MM.1S (cell line): Measurements from ENCODE around the gene CENPH.
"Not testable (repeated sequence)": the region's sequence is repeated elsewhere in the genome, so short reads cannot be mapped to it uniquely, and the experiment has no call there.

Experiments used
- DNase-seq: peaks from one replicate; pipeline ENCODE4 v3.0.0-alpha.2; 2015
- H2AFZ ChIP-seq: fragments of 300-600 bp; sonication (generic); 2 replicates; pipeline ENCODE4 v1.6.0; 2016; ENCODE audit warnings: antibody characterized with exemption, low read length
- H3F3A ChIP-seq: fragments of 300-600 bp; sonication (generic); 2 replicates; pipeline ENCODE4 v1.6.1; 2016; ENCODE audit warnings: mild to moderate bottlenecking, antibody characterized with exemption, low read length, moderate library complexity, mixed read lengths; ENCODE audit not compliant: insufficient read depth
- H3K27ac ChIP-seq: fragments of 300-600 bp; sonication (generic); 2 replicates; pipeline ENCODE4 v1.5.1; 2016; ENCODE audit warnings: mild to moderate bottlenecking, low read length
- H3K27me3 ChIP-seq: fragments of 300-600 bp; sonication (generic); replicated peaks from 2 replicates; pipeline ENCODE4 v1.6.0; 2016; ENCODE audit warnings: low read length; ENCODE audit not compliant: insufficient read depth
- H3K36me3 ChIP-seq: fragments of 300-600 bp; sonication (generic); replicated peaks from 2 replicates; pipeline ENCODE4 v1.6.1; 2016; ENCODE audit warnings: mild to moderate bottlenecking, low read length, mixed read lengths; ENCODE audit not compliant: insufficient read depth
- H3K4me1 ChIP-seq: fragments of 300-600 bp; sonication (generic); 2 replicates; pipeline ENCODE4 v1.6.1; 2016; ENCODE audit warnings: low read length, mixed read lengths
- H3K4me2 ChIP-seq: fragments of 300-600 bp; sonication (generic); 2 replicates; pipeline ENCODE4 v1.6.0; 2016; ENCODE audit warnings: low read depth, low read length
- H3K4me3 ChIP-seq: fragments of 300-600 bp; sonication (generic); 2 replicates; pipeline ENCODE4 v1.5.1; 2016; ENCODE audit warnings: low read length, mixed read lengths
- H3K79me2 ChIP-seq: fragments of 300-600 bp; sonication (generic); 2 replicates; pipeline ENCODE4 v1.6.1; 2016; ENCODE audit warnings: mixed run types, low read length, mixed read lengths
- H3K9ac ChIP-seq: fragments of 300-600 bp; sonication (generic); 2 replicates; pipeline ENCODE4 v1.6.1; 2016; ENCODE audit warnings: low read length, mixed read lengths
- H3K9me2 ChIP-seq: fragments of 300-600 bp; sonication (generic); replicated peaks from 2 replicates; pipeline ENCODE4 v1.6.1; 2016; ENCODE audit warnings: mild to moderate bottlenecking, low read length, mixed read lengths; ENCODE audit not compliant: insufficient read depth
- H3K9me3 ChIP-seq: fragments of 300-600 bp; sonication (generic); replicated peaks from 2 replicates; pipeline ENCODE4 v1.6.1; 2016; ENCODE audit warnings: mild to moderate bottlenecking, low read length, mixed read lengths; ENCODE audit not compliant: insufficient read depth
- H4K20me1 ChIP-seq: fragments of 300-600 bp; sonication (generic); 2 replicates; pipeline ENCODE4 v1.6.1; 2016; ENCODE audit warnings: mild to moderate bottlenecking, low read length, moderate library complexity, mixed read lengths; ENCODE audit not compliant: insufficient read depth
- CTCF ChIP-seq: fragments of 300-600 bp; sonication (generic); IDR thresholded peaks from 2 replicates; pipeline ENCODE4 v1.5.1; 2016; ENCODE audit warnings: antibody characterized with exemption, low read length, mixed read lengths
- EZH2 ChIP-seq: fragments of 300-600 bp; sonication (generic); optimal IDR thresholded peaks from 2 replicates; pipeline ENCODE3; 2017; ENCODE audit warnings: low read depth, mild to moderate bottlenecking, antibody characterized with exemption, low read length, mixed read lengths
- EZH2phosphoT487 ChIP-seq: fragments of 300-600 bp; sonication (generic); IDR thresholded peaks from 2 replicates; pipeline ENCODE4 v1.6.1; 2018; ENCODE audit warnings: antibody characterized with exemption, low read length

The CENPH gene

GRCh38 chr5:69217151-69217511 is 27.7 kb downstream of the CENPH start:
- Histone ChIP-seq H3K36me3 (no peaks in the 10 kb centered on the region), H3K79me2 (peaks cover 33% of the 10 kb centered on the region), H3K9ac (peak overlapping the region; percentile 24; the same call in 1 of the 2 replicates), H3K9me3 (no peaks in the 10 kb centered on the region), H3K27me3 (no peaks in the 10 kb centered on the region), H2AFZ (peak overlapping the region; percentile 77), H3K9me2 (no peaks in the 10 kb centered on the region), H3K27ac (peak overlapping the region; percentile 29; the same call in 1 of the 2 replicates), H3K4me3 (peak overlapping the region; percentile 82), H3K4me1 (no peaks in the 10 kb centered on the region), H3K4me2 (peak overlapping the region; percentile 51), H3F3A (peaks cover 6% of the 10 kb centered on the region), H4K20me1 (no peaks in the 10 kb centered on the region)
- TF ChIP-seq CTCF (no peak), EZH2phosphoT487 (no peak), EZH2 (no peak)
- DNase-seq: peak; percentile 21

- Histone ChIP-seq H3K4me3 (peak overlapping the region; percentile 82), H3K27me3 (no peaks in the 10 kb centered on the region), H3K4me1 (no peaks in the 10 kb centered on the region), H2AFZ (peak overlapping the region; percentile 81), H3K4me2 (peak overlapping the region; percentile 52), H3K27ac (peak overlapping the region; percentile 64; the same call in 1 of the 2 replicates), H4K20me1 (no peaks in the 10 kb centered on the region), H3K9ac (peak overlapping the region; percentile 61), H3K79me2 (peaks cover 36% of the 10 kb centered on the region), H3K9me3 (no peaks in the 10 kb centered on the region), H3K9me2 (no peaks in the 10 kb centered on the region), H3K36me3 (no peaks in the 10 kb centered on the region), H3F3A (peaks cover 6% of the 10 kb centered on the region)
- TF ChIP-seq EZH2phosphoT487 (no peak), EZH2 (no peak), CTCF (no peak)
- peak; percentile 94 for DNase-seq
These were observed 28.5 kb downstream of the CENPH start for GRCh38 chr5:69217548-69218526.

- Histone ChIP-seq H3K4me3 (no peak overlapping the region), H3K9me2 (no peaks in the 10 kb centered on the region), H3K27ac (no peak overlapping the region), H3K36me3 (no peaks in the 10 kb centered on the region), H3K27me3 (no peaks in the 10 kb centered on the region), H2AFZ (no peak overlapping the region), H4K20me1 (no peaks in the 10 kb centered on the region), H3F3A (peaks cover 6% of the 10 kb centered on the region), H3K9me3 (no peaks in the 10 kb centered on the region), H3K4me1 (no peaks in the 10 kb centered on the region), H3K79me2 (peaks cover 36% of the 10 kb centered on the region), H3K9ac (no peak overlapping the region), H3K4me2 (no peak overlapping the region)
- no peak for TF ChIP-seq CTCF
- no peak for TF ChIP-seq EZH2
- no peak for TF ChIP-seq EZH2phosphoT487
- no peak for DNase-seq
These were observed 30.6 kb downstream of the CENPH start for GRCh38 chr5:69219939-69220338.

GRCh38 chr5:69220371-69220770 is 31.0 kb downstream of the CENPH start:
- not testable (repeated sequence) for DNase-seq, H3K4me3 ChIP-seq, H3F3A ChIP-seq, H3K36me3 ChIP-seq, H3K4me2 ChIP-seq, H3K9me3 ChIP-seq, H3K4me1 ChIP-seq, H4K20me1 ChIP-seq, H2AFZ ChIP-seq, H3K9me2 ChIP-seq, H3K9ac ChIP-seq, H3K27me3 ChIP-seq, H3K27ac ChIP-seq
- peaks cover 36% of the 10 kb centered on the region for H3K79me2 ChIP-seq

- H3K9ac ChIP-seq, H3K4me1 ChIP-seq, DNase-seq, H3K27me3 ChIP-seq, H3K9me3 ChIP-seq, H3F3A ChIP-seq, H2AFZ ChIP-seq, H3K9me2 ChIP-seq, H3K36me3 ChIP-seq, H4K20me1 ChIP-seq, H3K27ac ChIP-seq, H3K4me3 ChIP-seq, H3K4me2 ChIP-seq: not testable (repeated sequence)
- peaks cover 36% of the 10 kb centered on the region for H3K79me2 ChIP-seq
These were observed 31.4 kb downstream of the CENPH start for GRCh38 chr5:69220833-69221232.
